K562 (cell line): ENCODE data around the gene ZSCAN26. TPM values are rescaled to one million over a fixed set of nuclear protein-coding genes. Genes with fewer than 3 reads are reported as not detected.

ENCODE experiments used
- ARID3B ChIP-seq: fragments of 250-450 bp; sonication (Bioruptor Pico); IDR thresholded peaks from 2 replicates; pipeline ENCODE4 v1.4.0; 2020; ENCODE audit warnings: borderline replicate concordance
- DACH1 ChIP-seq: fragments of 450-650 bp; IDR thresholded peaks from 2 replicates; pipeline ENCODE4 v1.6.1; 2018; ENCODE audit not compliant: partially characterized antibody
- DIDO1 ChIP-seq: fragments of 450-650 bp; IDR thresholded peaks from 2 replicates; pipeline ENCODE4 v1.6.1; 2016; ENCODE audit warnings: low read depth, missing biosample characterization, missing genetic modification characterization
- ELF4 ChIP-seq: fragments of 450-650 bp; formaldehyde crosslinking; IDR thresholded peaks from 2 replicates; pipeline ENCODE4 v1.4.0; 2022; ENCODE audit warnings: missing genetic modification characterization
- FOSL1 ChIP-seq: fragments of 200-800 bp; sonication (Bioruptor generic); conservative IDR thresholded peaks from 2 replicates; pipeline ENCODE4 v1.6.1; 2016; ENCODE audit warnings: missing genetic modification characterization, missing compliant biosample characterization
- GMEB1 ChIP-seq: fragments of 250-450 bp; sonication (Bioruptor Pico); IDR thresholded peaks from 2 replicates; pipeline ENCODE4 v1.4.0; 2020; ENCODE audit warnings: mild to moderate bottlenecking
- HDAC3 ChIP-seq: fragments of 450-650 bp; IDR thresholded peaks from 2 replicates; pipeline ENCODE4 v1.6.1; 2018; ENCODE audit warnings: borderline replicate concordance, mild to moderate bottlenecking, moderate library complexity; ENCODE audit not compliant: partially characterized antibody
- HIVEP1 ChIP-seq: fragments of 250-450 bp; sonication (Bioruptor Pico); IDR thresholded peaks from 2 replicates; pipeline ENCODE4 v1.4.0; 2020; ENCODE audit warnings: mild to moderate bottlenecking
- HNRNPK ChIP-seq: fragments of 200-400 bp; formaldehyde crosslinking; IDR thresholded peaks from one replicate; pipeline ENCODE4 v1.6.1; 2018; ENCODE audit warnings: mild to moderate bottlenecking, low read depth, low read length; ENCODE audit not compliant: poor library complexity, severe bottlenecking
- KLF13 ChIP-seq: fragments of 450-650 bp; IDR thresholded peaks from 2 replicates; pipeline ENCODE4 v1.6.1; 2016; ENCODE audit warnings: missing genetic modification characterization, low read depth, mild to moderate bottlenecking, missing compliant biosample characterization, moderate library complexity, borderline replicate concordance
- LARP7 ChIP-seq: fragments of 450-650 bp; IDR thresholded peaks from 2 replicates; pipeline ENCODE4 v1.6.1; 2016
- LCOR ChIP-seq: sonication (generic); formaldehyde crosslinking; IDR thresholded peaks from 2 replicates; pipeline ENCODE4 v1.8.0; 2022; ENCODE audit warnings: mild to moderate bottlenecking, missing genetic modification reagents
- MAFK ChIP-seq: IDR thresholded peaks from 2 replicates; pipeline ENCODE4 v1.6.1; 2011; ENCODE audit warnings: low read length, improper control_type of control experiment
- MYC ChIP-seq, 2 experiments: fragments of 250-450 bp in 1 of 2; sonication (Bioruptor Pico) in 1 of 2; IDR thresholded peaks; 2 replicates each; pipeline versions ENCODE4 v1.5.1 to v1.6.1; 2012 to 2021; ENCODE audit warnings: low read depth in 2 of 2, borderline replicate concordance in 1 of 2, improper control_type of control experiment in 1 of 2, low read length in 1 of 2, mild to moderate bottlenecking in 1 of 2, moderate library complexity in 1 of 2
- POLR2G ChIP-seq: fragments of 200-400 bp; formaldehyde crosslinking; IDR thresholded peaks from 2 replicates; pipeline ENCODE4 v1.6.1; 2017; ENCODE audit warnings: low read depth, mild to moderate bottlenecking, antibody characterized with exemption, low read length, moderate library complexity
- RAD21 ChIP-seq, 2 experiments: fragments of 250-450 bp in 1 of 2; fragments of 450-650 bp in 1 of 2; sonication (Bioruptor Pico) in 1 of 2; formaldehyde crosslinking in 1 of 2; IDR thresholded peaks in 1 of 2; conservative IDR thresholded peaks in 1 of 2; 2 replicates each; pipeline versions ENCODE4 v1.4.0 to v1.8.0; 2020 to 2022; ENCODE audit warnings: mild to moderate bottlenecking in 2 of 2, moderate library complexity in 1 of 2
- SNRNP70 ChIP-seq: fragments of 200-400 bp; formaldehyde crosslinking; optimal IDR thresholded peaks from 2 replicates; pipeline ENCODE3; 2017; ENCODE audit warnings: low read depth, low read length
- ZKSCAN8 ChIP-seq: fragments of 200-800 bp; sonication (Bioruptor generic); IDR thresholded peaks from 2 replicates; pipeline ENCODE4 v1.6.1; 2016; ENCODE audit warnings: missing genetic modification characterization, missing compliant biosample characterization
- ZNF644 ChIP-seq: fragments of 200-800 bp; sonication (Bioruptor generic); IDR thresholded peaks from 2 replicates; pipeline ENCODE4 v1.6.1; 2016; ENCODE audit warnings: low read depth, missing genetic modification characterization, missing compliant biosample characterization
- ZNF696 ChIP-seq: fragments of 250-450 bp; sonication (Bioruptor Pico); conservative IDR thresholded peaks from 2 replicates; pipeline ENCODE4 v1.4.0; 2020; ENCODE audit warnings: mild to moderate bottlenecking, moderate library complexity
- ZNF764 ChIP-seq: fragments of 250-450 bp; sonication (Bioruptor Pico); IDR thresholded peaks from 2 replicates; pipeline ENCODE4 v1.4.0; 2020; ENCODE audit warnings: low read depth, mild to moderate bottlenecking, moderate library complexity
- polyA plus RNA-seq, 8 experiments: library from polyadenylated mRNA; depleted of rRNA in 4 of 8; stranded (reverse) in 5 of 8; unstranded in 3 of 8; fragments of >200 nt; fragmentation: Nextera tagmentation in 2 of 8; fragmentation: Illumina TruSeq in 1 of 8; extraction: Ambion mirVana in 2 of 8; extraction: Trizol in 1 of 8; gene quantifications; 2 replicates each; pipeline versions ENCODE4 v1.2.1 to v1.2.3, GENCODE V29; 2011 to 2014; ENCODE audit warnings: inconsistent platforms in 1 of 8, missing spikeins in 1 of 8
- total RNA-seq, 7 experiments: library from RNA; depleted of rRNA in 6 of 7; stranded (reverse); fragments of >200 nt in 6 of 7; fragmentation: Illumina TruSeq in 2 of 7; extraction: Trizol in 2 of 7; gene quantifications; 2 replicates each; pipeline versions ENCODE4 v1.2.1 to v1.2.3, GENCODE V29; 2011 to 2021; ENCODE audit warnings: low replicate concordance in 1 of 7
- TF ChIP-seq, protein P1 (sequence below): fragments of 450-650 bp; IDR thresholded peaks from 2 replicates; pipeline ENCODE4 v1.7.0; 2016; ENCODE audit warnings: borderline replicate concordance

The ZSCAN26 gene
- total and polyA plus RNA-seq, 9 of the 15 experiments (the other 6 are each of a cell fraction or from before 2014, with no cell fraction given), result 5.9 to 14.2 (median 10.5) TPM

GRCh38 chr6:28281288-28282064 lies 14.5 kb downstream of the ZSCAN26 start, which contains the start of gene PGBD1 (continued):
- TF ChIP-seq RAD21 (CRISPR knock-in tag; conservative IDR thresholded peaks at IDR 0.05 in 1 of 2, IDR thresholded peaks at IDR 0.05 in 1 of 2) (peak; percentile 28 to 35), ZKSCAN8 (CRISPR knock-in tag) (no peak), DACH1 (peak; percentile 47), ELF4 (CRISPR knock-in tag) (no peak), POLR2G (peak; percentile 96), MAFK (no peak), HDAC3 (no peak), HNRNPK (no peak), LARP7 (no peak), HIVEP1 (CRISPR knock-in tag) (no peak), MYC (IDR thresholded peaks at IDR 0.05; ENCODE audit: low read depth, low read length) (no peak; the same call in 1 of the 2 replicates), MYC (CRISPR knock-in tag; IDR thresholded peaks at IDR 0.05; ENCODE audit: borderline replicate concordance, low read depth) (no peak), KLF13 (tag) (no peak), ARID3B (no peak), GMEB1 (no peak), ZNF644 (tag) (no peak), DIDO1 (tag) (0 out of 2 replicates have a peak, but pooled peaks have one; percentile 25), ZNF696 (no peak), FOSL1 (tag) (no peak), LCOR (0 out of 2 replicates have a peak, but pooled peaks have one; percentile 52), SNRNP70 (no peak), ZNF764 (CRISPR knock-in tag) (no peak)
- TF ChIP-seq, protein P1, sequence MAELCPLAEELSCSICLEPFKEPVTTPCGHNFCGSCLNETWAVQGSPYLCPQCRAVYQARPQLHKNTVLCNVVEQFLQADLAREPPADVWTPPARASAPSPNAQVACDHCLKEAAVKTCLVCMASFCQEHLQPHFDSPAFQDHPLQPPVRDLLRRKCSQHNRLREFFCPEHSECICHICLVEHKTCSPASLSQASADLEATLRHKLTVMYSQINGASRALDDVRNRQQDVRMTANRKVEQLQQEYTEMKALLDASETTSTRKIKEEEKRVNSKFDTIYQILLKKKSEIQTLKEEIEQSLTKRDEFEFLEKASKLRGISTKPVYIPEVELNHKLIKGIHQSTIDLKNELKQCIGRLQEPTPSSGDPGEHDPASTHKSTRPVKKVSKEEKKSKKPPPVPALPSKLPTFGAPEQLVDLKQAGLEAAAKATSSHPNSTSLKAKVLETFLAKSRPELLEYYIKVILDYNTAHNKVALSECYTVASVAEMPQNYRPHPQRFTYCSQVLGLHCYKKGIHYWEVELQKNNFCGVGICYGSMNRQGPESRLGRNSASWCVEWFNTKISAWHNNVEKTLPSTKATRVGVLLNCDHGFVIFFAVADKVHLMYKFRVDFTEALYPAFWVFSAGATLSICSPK, result no peak
